GM21786 (cell line): Measurements from ENCODE around the gene PLEKHA7.
"Not testable (repeated sequence)": the region's sequence is repeated elsewhere in the genome, so short reads cannot be mapped to it uniquely, and the experiment has no call there.

Source experiments
- ATAC-seq: cut with Tn5 transposase; IDR thresholded peaks from one replicate; pipeline ENCODE4 v1.9.1; 2021; ENCODE audit not compliant: unreplicated experiment

Gene PLEKHA7

GRCh38 chr11:16883174-16883573 lies 131.0 kb downstream of the PLEKHA7 start:
- ATAC-seq, result no peak

- peak; percentile 42 for ATAC-seq
These were observed 132.4 kb downstream of the PLEKHA7 start for GRCh38 chr11:16881766-16882165.

- ATAC-seq, result peak; percentile 48
These were observed 133.0 kb downstream of the PLEKHA7 start for GRCh38 chr11:16881074-16881709.

- ATAC-seq, result no peak
These were observed 133.9 kb downstream of the PLEKHA7 start for GRCh38 chr11:16880184-16880801.

DNA sequence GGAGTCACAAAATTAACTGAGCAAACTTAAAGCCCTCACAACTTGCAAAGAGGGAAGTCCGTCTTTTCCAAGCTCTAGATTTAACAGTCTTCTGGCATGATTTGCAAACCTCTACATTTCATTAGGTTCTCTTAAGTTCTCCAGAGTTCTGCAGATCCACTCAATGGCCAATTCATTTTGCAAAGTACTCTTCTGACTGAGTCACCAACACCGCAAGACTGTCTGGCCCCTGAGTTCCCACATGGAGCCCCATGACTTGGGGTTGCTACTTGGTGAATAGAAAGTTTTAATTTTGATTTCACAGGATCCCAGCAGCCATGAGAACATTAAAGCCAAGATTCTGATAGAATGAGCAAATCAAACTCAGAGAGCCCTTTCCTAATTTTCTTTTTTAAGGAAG lies 134.5 kb downstream of the PLEKHA7 start:
- ATAC-seq, result no peak

DNA sequence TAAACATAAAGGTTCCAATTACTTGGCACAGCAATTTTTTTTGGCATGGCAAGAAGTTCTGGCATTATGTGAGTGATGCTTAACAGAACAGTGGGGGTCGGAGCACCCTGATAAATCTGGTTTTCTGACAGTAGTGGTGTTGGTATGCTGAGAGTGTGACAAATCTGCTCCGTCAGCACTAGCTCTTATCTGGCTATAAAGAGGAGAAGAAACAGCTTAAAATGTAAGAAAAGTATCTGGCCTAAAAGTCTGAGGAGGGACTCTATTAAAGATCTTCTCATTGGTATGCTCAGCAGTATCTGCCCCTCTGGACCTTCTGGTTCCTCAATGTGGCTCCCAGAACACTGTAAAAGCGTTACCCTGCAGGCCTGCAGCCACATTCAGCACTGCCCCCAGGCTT lies 137.4 kb downstream of the PLEKHA7 start:
- ATAC-seq, result no peak

GRCh38 chr11:16876053-16876752 lies 138.0 kb downstream of the PLEKHA7 start:
- ATAC-seq, result no peak

GRCh38 chr11:16874275-16874975 lies 139.8 kb downstream of the PLEKHA7 start:
- ATAC-seq, result no peak

GRCh38 chr11:16873289-16873688 lies 140.9 kb downstream of the PLEKHA7 start:
- ATAC-seq, result no peak

GRCh38 chr11:16871368-16871767 lies 142.8 kb downstream of the PLEKHA7 start:
- ATAC-seq, result no peak

GRCh38 chr11:16867097-16867496 lies 147.1 kb downstream of the PLEKHA7 start:
- ATAC-seq, result no peak

GRCh38 chr11:16864428-16864827 lies 149.8 kb downstream of the PLEKHA7 start:
- not testable (repeated sequence) for ATAC-seq

GRCh38 chr11:16863389-16863788 lies 150.8 kb downstream of the PLEKHA7 start:
- no peak for ATAC-seq

DNA sequence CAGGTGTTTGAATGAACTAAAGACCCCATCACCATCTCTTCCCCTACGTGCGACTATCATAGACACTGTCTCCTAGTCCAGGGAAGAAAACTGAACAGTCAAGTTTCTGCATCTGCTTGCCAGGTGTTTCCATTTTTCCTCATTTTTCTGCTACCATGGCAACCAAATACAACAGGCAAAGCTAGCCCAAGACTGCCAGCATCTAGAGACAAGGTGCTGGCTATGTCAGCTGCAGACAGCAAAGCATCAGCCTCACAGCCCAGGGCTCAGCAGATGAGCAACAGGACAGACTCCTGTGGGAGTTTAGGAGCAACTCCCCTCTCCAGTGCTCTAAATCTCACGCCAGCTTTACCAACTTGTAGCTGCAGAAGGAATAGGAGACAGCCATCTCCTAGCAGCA lies 151.5 kb downstream of the PLEKHA7 start:
- no peak for ATAC-seq

- ATAC-seq, result no peak
These were observed 152.4 kb downstream of the PLEKHA7 start for GRCh38 chr11:16861862-16862261.

DNA sequence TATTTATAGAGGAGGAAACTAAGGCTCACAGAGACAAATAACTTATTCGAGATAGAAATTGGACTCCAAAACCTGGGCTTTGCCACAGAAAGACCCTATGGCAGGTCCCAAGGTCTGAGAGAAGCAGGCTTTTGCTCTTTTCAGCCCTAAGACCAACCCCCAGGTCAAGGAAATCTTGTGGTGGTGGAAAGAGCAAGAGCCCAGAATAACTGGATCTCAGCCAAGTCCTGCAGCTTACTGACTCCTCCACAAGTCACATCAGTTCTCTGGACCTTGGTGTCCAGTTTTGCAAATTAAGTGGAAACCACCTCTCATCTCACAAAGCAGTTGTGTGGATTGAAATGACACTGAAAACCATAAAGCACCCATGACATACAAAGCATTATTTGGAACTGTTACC lies 153.6 kb downstream of the PLEKHA7 start:
- ATAC-seq, result no peak

GRCh38 chr11:16859651-16860050 lies 154.6 kb downstream of the PLEKHA7 start:
- ATAC-seq, result no peak

DNA sequence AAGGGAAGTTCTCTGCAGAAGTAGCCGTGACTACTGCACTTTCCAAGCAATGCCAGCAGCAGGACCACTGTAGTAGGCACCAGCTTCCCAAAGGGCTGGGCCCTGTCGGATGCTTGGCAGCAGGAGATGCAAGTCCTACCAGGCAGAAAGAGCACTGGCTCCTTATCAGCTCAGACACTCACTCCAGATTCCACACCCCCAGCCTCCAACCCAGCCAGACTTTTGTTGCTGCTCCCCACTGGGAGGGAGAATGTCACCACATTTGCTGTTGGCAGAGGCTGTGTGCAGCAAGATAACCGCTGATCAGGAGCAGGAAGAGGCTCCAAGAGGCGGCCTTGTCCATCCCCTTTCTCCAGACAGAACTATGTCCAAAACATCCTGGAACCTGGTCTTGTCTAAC lies 157.0 kb downstream of the PLEKHA7 start:
- no peak for ATAC-seq

DNA sequence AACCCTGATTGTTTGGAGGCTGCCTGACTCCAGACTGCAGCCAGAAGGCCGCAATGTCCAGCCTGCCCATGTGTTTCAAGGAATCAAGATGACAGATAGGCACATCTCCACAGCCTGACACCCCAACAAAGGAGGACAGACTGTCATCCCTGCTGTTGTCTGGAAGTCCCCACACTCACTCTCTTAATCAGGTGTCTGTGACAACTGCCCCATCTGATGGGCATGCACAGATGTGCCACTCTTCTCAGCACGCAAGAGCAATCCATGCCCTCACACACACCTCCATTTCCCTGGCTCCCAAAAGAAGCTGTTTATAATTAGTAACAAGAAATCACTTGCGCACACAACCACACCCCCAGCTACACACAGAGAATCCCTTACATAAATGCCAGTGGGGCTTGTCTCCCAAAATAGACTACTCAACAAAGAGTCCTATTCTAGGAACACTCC lies 158.2 kb downstream of the PLEKHA7 start:
- ATAC-seq, result no peak

- no peak for ATAC-seq
These were observed 159.2 kb downstream of the PLEKHA7 start for GRCh38 chr11:16854979-16855378.

DNA sequence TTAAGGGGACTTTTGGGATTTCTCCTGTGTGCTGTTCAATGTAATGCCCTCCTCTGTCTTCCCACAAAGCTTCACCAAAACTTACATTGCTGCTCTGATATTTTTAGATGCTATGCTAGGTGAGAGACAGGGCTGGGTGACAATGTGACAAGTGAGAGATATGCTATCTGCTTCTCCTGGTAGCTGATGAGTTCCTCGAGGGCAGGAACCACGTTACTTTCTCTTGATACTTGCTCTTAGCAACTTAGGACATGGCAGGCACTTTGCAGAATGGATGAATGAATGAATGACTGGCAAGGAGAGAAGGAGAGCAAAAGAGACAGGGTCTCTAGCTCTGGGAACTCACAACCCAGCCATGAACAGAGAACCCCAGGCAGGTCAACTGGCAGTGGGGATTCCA lies 160.4 kb downstream of the PLEKHA7 start:
- ATAC-seq, result no peak

DNA sequence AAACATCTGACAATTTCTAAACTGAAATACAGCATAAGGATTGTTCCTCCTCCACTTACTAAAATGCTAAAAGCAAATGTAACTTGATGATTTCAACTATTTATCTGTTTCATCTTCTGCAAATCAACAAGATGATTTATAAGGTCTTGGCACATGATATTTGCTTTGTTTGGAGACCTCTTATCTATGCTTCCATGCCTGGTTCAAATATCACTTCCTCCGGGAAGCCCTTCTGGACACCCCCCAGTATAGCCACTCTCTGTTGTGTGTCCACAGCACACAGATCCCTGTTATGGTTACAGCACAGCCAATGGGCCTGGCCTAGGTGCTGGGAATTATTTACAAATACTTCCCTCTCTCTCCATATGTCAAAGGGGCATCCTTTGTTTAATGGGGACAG lies 160.9 kb downstream of the PLEKHA7 start:
- ATAC-seq, result no peak
